NCI-H1417 treated with DMSO at 0.1 percent for 48 hours (cell line): ENCODE results near the gene SCUBE3.

Experiments
- DNase-seq: peaks from one replicate; lab custom pipeline; 2025; lab: John Stamatoyannopoulos, UW

SCUBE3 gene

GRCh38 chr6:35213298-35213791, 411 bp upstream of the SCUBE3 start:
- DNase-seq, result no peak

DNA sequence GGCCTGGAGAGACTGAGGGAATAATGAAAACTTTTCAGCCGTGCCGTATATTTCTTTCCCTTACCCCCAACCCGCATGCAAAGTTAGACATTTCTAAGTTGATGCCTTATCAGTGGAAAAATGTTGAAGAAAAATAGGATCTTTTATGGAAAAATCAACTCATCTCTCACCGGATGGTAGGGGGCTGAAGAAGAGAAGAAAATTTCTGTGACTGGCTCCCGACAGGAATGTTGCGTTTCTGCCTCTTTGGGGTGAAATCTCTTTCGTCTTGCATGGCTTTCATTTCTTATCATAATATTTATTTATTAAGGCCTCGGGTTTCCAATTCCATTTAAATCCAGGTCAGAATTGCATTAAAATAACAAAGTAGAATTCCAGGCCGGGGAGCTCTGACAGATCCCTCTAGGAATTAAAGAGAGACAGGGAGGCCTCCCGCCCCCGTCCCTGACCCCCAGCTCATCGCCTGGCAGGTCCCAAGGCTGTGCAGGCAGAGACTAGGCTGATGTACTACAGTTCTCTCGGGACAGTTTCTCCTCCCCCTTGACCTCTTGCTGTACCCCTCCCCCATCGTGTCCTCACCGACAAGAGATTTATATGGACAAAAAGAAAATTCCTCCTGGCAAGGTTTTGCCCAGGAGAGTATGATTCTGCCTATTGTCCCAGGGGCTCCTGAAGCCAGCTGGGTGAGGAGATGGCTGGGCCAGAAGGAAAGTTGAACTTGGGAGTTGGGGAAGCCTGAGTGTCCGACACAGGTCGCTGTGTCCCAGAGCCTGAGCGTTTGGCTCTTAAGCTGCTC, 1.3 kb downstream of the SCUBE3 start:
- no peak for DNase-seq

GRCh38 chr6:35215665-35216411, 2.1 kb downstream of the SCUBE3 start:
- no peak for DNase-seq

GRCh38 chr6:35216412-35216732, 2.6 kb downstream of the SCUBE3 start:
- DNase-seq, result no peak

DNA sequence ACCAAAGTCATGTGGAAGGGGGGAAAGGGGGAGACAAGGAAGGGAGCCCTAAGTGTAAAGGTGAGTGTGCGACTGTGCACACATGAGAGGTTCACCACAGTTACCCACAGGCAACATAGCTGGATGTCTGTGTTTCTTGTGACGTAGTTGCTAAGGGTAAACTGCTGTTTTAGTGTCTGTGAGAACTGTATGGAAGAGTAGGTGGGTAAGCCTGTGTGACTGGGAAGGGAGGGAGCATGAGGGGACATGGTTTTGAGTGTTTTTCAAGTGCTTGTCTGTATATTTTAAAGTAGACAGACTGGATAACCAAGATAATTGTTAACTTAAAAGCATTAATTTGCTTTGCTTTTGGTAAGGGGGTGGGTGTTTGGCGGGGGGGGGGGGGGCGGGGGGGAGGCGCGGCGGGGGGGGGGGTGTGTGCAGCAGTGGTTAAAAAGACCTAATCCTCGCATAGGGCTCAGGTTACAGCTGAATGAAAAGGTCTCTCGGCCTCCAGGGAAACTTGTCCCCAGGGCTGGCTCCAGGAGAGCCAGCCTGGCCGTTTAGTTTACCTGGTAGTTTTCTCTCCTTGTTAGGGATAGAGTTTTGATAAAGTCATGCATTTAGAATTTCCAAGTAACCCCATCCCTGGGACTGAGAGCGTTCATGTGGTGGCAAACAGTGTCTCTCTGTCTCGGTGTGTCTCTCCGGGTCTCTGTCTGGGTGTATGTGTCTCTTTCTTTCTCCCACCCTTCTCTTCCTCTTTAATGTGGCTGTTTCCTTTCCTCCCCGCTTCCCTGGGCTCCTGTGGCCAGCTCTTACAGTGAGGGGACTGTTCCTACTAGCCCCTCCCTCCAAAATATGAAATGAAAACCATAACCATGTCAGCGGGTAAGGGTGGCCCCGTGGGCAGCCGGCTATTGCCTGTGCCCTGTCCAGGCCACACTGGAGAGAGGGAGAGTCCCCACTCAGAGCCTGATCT, 3.4 kb downstream of the SCUBE3 start:
- no peak for DNase-seq

GRCh38 chr6:35218021-35218420, 4.3 kb downstream of the SCUBE3 start:
- no peak for DNase-seq

DNA sequence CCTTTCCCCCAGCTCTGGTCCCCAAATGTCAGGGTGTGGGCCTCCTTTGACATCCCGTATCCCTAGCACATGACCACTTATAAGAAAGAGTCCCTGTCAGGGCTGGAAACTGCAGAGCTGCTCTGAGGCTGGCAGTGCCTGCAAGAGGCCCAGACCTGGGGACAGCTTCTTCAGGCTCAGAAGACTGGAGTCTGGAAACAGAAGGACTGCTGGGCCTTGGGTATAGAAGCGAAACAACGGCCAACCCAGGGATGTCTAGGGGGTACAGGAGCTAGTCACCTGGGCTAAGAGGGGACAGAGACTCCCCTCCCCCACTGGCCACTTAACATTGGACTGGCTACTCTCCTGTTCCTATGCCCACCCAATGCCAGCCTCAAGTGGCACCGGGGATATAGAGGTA, 4.7 kb downstream of the SCUBE3 start:
- DNase-seq, result no peak

DNA sequence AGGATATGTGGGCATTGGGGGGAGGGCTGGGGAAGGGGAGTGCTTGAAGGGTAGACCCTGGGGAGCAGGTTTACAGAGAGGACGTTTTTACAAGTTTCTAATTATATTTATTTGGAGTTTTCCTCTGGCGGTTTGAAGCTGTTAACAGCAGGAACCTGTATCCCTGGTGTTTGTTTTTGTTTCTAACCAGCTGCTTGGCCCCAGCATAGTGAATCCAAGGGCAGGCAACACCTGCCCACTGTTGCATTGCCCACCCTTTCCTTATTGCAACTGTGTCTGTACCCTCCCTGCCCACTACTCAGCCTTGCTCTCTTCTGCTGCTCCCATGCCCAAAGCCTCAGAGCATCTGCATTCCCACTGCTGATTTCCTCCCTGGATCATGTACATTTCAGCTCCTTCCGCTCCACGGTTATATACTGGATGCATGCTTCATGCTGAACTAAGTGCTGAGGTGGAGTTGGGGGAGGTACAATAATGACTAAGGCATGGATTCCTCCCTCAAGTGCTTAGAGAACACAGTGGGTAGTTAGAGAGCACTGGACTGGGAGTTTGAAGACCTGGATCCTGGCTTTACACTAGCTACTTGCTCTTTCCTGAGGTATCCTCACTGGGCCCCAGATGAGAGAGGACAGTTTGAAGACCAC, 6.0 kb downstream of the SCUBE3 start:
- peak; percentile 69 for DNase-seq

GRCh38 chr6:35220711-35221110, 7.0 kb downstream of the SCUBE3 start:
- no peak for DNase-seq

GRCh38 chr6:35223396-35223795, 9.6 kb downstream of the SCUBE3 start:
- no peak for DNase-seq

GRCh38 chr6:35224720-35225119, 11.0 kb downstream of the SCUBE3 start:
- DNase-seq, result no peak

- DNase-seq, result no peak
Observed at GRCh38 chr6:35228481-35228880, 14.7 kb downstream of the SCUBE3 start.

DNA sequence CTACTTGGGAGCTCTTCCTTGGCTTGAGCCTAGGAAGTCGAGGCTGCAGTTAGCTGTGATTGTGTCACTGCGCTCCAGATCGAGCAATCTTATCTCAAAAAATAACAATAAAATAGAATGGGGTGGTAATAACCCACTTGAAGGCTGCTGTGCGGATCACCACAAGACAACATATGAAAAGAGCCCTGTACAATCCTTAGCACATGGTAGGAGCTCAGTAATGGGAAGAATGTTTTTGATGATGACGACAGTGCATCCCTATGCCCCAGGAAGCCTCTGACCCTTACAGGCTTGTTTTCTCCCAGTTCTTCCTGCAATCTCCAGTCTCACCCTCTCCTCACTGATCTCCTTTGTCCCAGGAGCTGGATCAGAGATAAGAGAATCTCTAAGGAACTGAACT, 15.5 kb downstream of the SCUBE3 start:
- no peak for DNase-seq

- DNase-seq, result no peak
Observed at GRCh38 chr6:35230498-35230897, 16.7 kb downstream of the SCUBE3 start.

GRCh38 chr6:35230950-35231349, 17.2 kb downstream of the SCUBE3 start:
- no peak for DNase-seq

- DNase-seq, result no peak
Observed at GRCh38 chr6:35231563-35231962, 17.8 kb downstream of the SCUBE3 start.

DNA sequence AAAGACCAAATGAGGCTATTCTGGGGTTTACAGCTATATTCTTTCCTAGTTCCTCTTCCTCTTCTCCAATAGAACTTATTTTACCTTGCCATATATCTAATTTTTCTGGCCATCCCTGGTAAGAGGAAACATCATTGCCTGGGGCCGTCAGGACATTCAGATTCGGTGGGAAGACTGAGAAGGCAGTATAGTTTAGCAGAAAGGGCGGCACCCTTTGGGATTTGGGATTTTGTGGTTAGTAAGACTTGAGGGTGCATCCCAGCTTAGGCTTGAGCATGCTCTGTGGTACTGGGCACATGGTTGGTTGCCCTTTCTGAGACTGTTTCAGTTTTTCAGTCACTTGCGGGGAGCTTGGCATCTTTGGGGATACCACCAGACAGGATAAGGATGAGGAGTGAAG, 21.1 kb downstream of the SCUBE3 start:
- DNase-seq, result no peak

DNA sequence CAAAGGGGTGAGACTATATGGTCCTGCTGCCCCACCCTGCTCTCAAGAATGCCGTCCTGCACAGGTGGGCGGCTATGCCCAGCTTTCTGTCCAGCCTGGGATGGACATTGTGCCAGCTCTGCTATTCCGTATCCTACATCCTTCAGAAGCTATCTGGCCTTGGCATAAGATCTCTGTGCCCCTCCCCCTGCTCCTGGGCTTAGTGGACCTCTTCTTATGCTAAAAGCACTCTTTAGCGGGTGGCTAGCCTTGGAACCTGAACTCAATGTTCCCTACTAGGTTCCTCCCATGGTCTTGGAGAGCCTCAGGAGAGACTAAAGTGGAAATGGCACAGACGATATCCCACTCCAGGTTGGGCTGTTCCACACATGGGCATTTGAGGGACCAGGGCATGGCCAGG, 22.5 kb downstream of the SCUBE3 start:
- DNase-seq, result no peak

GRCh38 chr6:35237476-35237875, 23.7 kb downstream of the SCUBE3 start:
- DNase-seq, result no peak

- DNase-seq, result no peak
Observed at GRCh38 chr6:35238843-35239289, 25.1 kb downstream of the SCUBE3 start.

GRCh38 chr6:35239581-35239980, 25.8 kb downstream of the SCUBE3 start:
- DNase-seq, result no peak
